IPS-11a (cell line): ENCODE data around the gene ZNF609.

Experiments
- H3K4me3 ChIP-seq: one replicate; pipeline ENCODE4 v1.5.1; 2013; ENCODE audit warnings: low read depth, low read length, control low read depth

The ZNF609 gene

GRCh38 chr15:64500695-64501395 is 40.5 kb downstream of the ZNF609 start:
- H3K4me3 ChIP-seq = no peak overlapping the region

DNA sequence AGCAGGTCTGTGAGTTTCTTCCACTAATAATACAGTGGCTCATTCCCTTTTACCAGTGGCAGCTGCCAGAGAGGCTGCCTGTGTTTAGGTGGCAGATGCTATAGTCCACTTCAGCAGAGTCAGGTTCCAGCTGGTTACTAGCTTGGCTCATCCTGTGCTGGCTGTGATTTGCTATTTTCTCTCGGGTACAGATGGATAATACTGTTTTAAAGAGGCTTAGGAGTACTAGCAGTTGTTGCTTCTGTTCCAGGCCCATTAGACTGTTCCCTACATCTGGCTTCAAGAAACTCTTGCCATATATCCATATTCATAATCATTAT is 41.0 kb downstream of the ZNF609 start:
- H3K4me3 ChIP-seq = no peak overlapping the region

- no peak overlapping the region for H3K4me3 ChIP-seq
Measured at GRCh38 chr15:64502151-64502550, 41.8 kb downstream of the ZNF609 start.

GRCh38 chr15:64502551-64502950 is 42.2 kb downstream of the ZNF609 start:
- no peak overlapping the region for H3K4me3 ChIP-seq

DNA sequence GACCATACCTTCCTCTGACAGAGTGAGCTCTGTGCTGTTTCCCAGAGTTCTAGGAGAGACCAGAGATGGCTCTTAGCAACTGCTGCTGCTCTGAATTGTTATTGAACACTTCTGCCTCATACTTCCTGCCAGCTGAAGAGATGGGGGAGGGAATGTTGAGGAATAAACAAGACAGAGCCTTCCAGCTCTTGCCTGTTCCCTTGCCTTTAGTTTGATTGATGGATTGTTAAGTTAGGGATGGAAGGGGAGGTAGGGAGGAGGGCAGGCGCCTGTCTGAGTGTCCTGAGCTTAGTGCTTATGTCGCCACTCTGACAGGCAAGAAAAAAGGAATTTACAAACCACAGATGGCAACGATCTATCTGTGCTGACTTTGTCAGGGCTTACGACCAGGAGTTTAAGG is 42.8 kb downstream of the ZNF609 start:
- H3K4me3 ChIP-seq = no peak overlapping the region

- H3K4me3 ChIP-seq = no peak overlapping the region
Measured at GRCh38 chr15:64503640-64504039, 43.3 kb downstream of the ZNF609 start.

DNA sequence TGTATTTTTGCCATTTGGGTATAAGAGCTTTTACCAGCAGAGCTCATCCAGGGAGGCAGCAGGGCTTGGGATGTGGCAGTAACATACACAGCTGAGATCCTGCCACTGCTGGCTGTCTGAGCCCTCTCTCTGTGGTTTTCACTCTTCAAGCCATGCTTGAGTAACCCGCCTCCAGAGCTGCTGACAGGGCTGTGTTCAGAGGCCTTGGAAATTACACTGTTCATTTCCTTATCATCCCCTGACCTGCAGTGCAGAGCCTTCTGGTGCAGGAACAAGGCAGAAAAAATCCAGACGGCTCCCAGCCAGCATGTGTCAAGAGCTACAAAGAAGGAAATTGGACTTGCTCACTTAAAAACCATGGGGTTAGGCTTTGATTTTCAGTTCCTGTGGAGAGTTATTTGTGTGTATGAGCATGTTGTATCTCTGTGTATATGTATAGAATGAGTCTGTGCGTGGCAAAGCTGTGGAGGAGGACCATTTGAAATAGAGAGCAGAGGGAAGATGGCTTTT is 47.0 kb downstream of the ZNF609 start:
- no peak overlapping the region for H3K4me3 ChIP-seq

DNA sequence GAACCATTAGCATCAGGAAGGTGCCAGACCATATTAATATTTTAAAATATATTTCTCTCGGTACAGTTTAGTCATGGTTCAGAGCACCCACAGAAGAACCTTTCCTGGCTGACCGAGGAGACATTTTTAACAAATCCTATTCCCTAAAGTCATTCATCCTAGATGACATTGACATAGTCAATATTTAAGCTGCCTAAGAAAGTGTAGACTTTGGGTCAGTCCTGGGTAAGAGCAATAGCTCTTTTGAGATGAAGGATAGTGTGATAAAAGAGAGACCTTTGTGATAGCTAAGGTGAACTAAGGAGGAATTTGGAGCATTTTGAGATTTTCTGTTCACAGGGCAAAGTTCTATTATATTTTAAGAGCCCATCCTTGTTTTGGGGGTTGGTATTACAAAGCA is 47.5 kb downstream of the ZNF609 start:
- H3K4me3 ChIP-seq = no peak overlapping the region

GRCh38 chr15:64513823-64514222 is 53.4 kb downstream of the ZNF609 start:
- no peak overlapping the region for H3K4me3 ChIP-seq

- H3K4me3 ChIP-seq = no peak overlapping the region
Measured at GRCh38 chr15:64515196-64515595, 54.8 kb downstream of the ZNF609 start.

GRCh38 chr15:64515825-64516224 is 55.4 kb downstream of the ZNF609 start:
- no peak overlapping the region for H3K4me3 ChIP-seq

DNA sequence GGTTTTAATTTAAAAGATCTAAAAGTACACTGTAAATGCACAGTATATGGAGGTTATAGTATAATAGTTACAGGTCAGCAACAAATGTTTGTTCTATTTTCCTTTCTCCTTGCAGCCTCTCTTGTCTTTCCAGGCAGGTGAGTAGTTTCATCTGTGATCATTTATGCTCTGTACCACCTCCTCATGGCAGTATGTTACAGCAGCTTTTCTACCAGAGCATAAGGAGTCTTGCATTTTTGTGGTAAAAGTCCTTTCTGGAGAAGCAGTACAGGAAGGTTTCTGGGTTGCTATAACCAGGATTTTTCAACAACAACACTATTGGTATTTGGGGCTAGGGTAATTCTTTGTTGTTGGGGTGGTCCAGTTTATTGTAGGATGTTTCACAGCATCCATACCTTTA is 59.5 kb downstream of the ZNF609 start:
- no peak overlapping the region for H3K4me3 ChIP-seq

GRCh38 chr15:64521201-64521600 is 60.8 kb downstream of the ZNF609 start:
- no peak overlapping the region for H3K4me3 ChIP-seq

DNA sequence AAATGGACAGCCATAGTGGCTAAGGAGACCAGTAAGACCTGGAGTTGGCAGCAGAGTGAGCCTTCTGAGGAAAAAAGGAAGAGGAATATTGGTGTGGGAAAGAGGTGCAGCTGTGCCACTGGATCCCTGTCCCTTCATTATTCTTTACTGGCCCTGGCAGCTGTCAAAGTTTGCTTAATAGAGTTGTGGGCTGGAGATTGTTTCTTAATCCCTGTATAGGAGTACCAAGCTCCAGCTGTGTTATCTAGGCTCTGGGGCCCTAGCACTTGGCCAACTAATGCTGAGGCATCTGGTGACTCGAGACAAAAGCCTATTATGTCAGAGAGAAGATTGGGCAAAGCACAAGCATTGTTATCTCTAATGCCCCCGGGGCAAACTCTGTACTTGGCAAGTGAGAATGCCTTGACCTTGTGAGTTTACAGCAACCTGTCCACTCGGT is 61.4 kb downstream of the ZNF609 start:
- no peak overlapping the region for H3K4me3 ChIP-seq

- H3K4me3 ChIP-seq = no peak overlapping the region
Measured at GRCh38 chr15:64522226-64522823, 61.9 kb downstream of the ZNF609 start.

DNA sequence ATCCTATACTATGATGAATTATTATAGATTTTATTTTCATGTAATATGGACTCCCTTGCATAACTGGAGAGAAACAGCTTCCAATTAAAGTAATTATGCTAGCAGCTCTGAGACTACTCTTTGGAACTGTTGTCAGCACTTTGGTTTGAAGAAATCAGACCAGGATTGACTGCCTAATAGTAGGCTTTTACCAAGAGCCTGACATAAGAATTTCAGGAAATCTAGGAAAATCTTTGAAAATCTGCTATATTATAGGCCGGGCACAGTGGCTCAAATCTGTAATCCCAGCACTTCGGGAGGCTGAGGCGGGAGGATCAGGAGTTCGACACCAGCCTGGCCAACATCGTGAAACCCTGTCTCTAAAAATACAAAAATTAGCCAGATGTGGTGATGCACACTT is 62.9 kb downstream of the ZNF609 start:
- H3K4me3 ChIP-seq = no peak overlapping the region

- H3K4me3 ChIP-seq = no peak overlapping the region
Measured at GRCh38 chr15:64524778-64525177, 64.4 kb downstream of the ZNF609 start.

DNA sequence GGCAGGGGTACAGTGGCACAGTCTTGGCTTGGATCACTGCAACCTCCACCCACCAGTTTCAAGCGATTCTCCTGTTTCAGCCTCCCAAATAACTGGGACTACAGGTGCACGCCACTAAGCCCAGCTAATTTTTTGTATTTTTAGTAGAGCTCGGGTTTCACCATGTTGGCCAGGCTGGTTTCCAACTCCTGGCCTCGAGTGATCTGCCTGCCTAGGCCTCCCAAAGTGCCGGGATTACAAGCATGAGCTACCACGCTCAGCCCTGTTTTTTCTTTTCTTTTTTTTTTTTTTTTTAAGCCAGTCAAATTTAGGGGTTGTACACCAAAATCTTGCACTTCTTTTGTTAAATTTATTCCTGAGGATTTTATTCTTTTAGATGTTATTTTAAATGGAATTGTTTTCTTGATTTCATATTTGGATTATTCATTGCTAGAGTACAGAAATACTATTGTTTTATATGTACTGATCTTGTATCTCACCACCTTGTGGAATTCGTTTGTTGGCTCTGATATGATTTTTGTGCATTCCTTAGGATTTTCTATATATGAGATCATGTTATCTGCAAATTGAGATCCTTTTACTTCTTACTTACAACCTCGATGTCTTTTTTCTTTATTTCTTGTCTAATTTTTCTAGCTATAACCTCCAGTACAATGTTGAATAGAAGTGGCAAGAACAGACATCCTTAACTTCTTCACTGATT is 65.6 kb downstream of the ZNF609 start:
- no peak overlapping the region for H3K4me3 ChIP-seq

- no peak overlapping the region for H3K4me3 ChIP-seq
Measured at GRCh38 chr15:64527263-64527984, 67.0 kb downstream of the ZNF609 start.

GRCh38 chr15:64528871-64529270 is 68.5 kb downstream of the ZNF609 start:
- H3K4me3 ChIP-seq = no peak overlapping the region

- H3K4me3 ChIP-seq = no peak overlapping the region
Measured at GRCh38 chr15:64530472-64530871, 70.1 kb downstream of the ZNF609 start.
